Adipocyte (in vitro differentiated cells): Measurements from ENCODE around the gene ILDR2.

ENCODE experiments used
- DNase-seq: peaks from one replicate; pipeline ENCODE4 v3.0.0-alpha.2; 2015; ENCODE audit warnings: low read depth
- H3K27me3 ChIP-seq: replicated peaks from 2 replicates; pipeline ENCODE4 v1.7.0; 2013; ENCODE audit warnings: mild to moderate bottlenecking, low read length, moderate library complexity; ENCODE audit not compliant: control insufficient read depth, insufficient read depth
- H3K36me3 ChIP-seq: 2 replicates; pipeline ENCODE4 v1.7.0; 2013; ENCODE audit warnings: low read length, mild to moderate bottlenecking, moderate library complexity; ENCODE audit not compliant: control insufficient read depth, insufficient read depth, severe bottlenecking
- H3K4me1 ChIP-seq: 2 replicates; pipeline ENCODE4 v1.7.0; 2013; ENCODE audit warnings: mild to moderate bottlenecking, low read length, moderate library complexity; ENCODE audit not compliant: control insufficient read depth, insufficient read depth
- H3K4me3 ChIP-seq: 2 replicates; pipeline ENCODE4 v1.7.0; 2013; ENCODE audit warnings: mild to moderate bottlenecking, low read length, moderate library complexity
- H3K9ac ChIP-seq: 2 replicates; pipeline ENCODE4 v1.7.0; 2013; ENCODE audit warnings: mild to moderate bottlenecking, low read length, moderate library complexity
- H3K9me3 ChIP-seq: 2 replicates; pipeline ENCODE4 v1.7.0; 2013; ENCODE audit warnings: mild to moderate bottlenecking, low read length, moderate library complexity; ENCODE audit not compliant: control insufficient read depth

ILDR2 gene

GRCh38 chr1:166969074-166969677, 6.2 kb downstream of the ILDR2 start:
- Histone ChIP-seq H3K36me3 (no peaks in the 10 kb centered on the region), H3K27me3 (peaks cover 64% of the 10 kb centered on the region)
- DNase-seq = no peak

GRCh38 chr1:166960858-166961474, 14.4 kb downstream of the ILDR2 start:
- Histone ChIP-seq H3K36me3 (no peaks in the 10 kb centered on the region), H3K9me3 (no peaks in the 10 kb centered on the region), H3K9ac (no peak overlapping the region), H3K4me1 (no peaks in the 10 kb centered on the region), H3K4me3 (no peak overlapping the region), H3K27me3 (peaks cover 30% of the 10 kb centered on the region)
- no peak for DNase-seq

More at GRCh38 chr1:166969074-166969677, 6.2 kb downstream of the ILDR2 start:
- H3K4me1 ChIP-seq = no peaks in the 10 kb centered on the region
- no peak overlapping the region for H3K9ac ChIP-seq
- no peaks in the 10 kb centered on the region for H3K9me3 ChIP-seq
- H3K4me3 ChIP-seq = no peak overlapping the region

GRCh38 chr1:166956872-166957271, 18.5 kb downstream of the ILDR2 start:
- no peaks in the 10 kb centered on the region for H3K9me3 ChIP-seq
- no peak overlapping the region for H3K4me3 ChIP-seq
- no peak for DNase-seq
- no peak overlapping the region for H3K9ac ChIP-seq
- no peaks in the 10 kb centered on the region for H3K36me3 ChIP-seq
- no peaks in the 10 kb centered on the region for H3K4me1 ChIP-seq
- H3K27me3 ChIP-seq = peaks cover 22% of the 10 kb centered on the region

GRCh38 chr1:166956057-166956850, 19.1 kb downstream of the ILDR2 start:
- DNase-seq = no peak

GRCh38 chr1:166953491-166953890, 21.8 kb downstream of the ILDR2 start:
- peaks cover 40% of the 10 kb centered on the region for H3K27me3 ChIP-seq
- no peaks in the 10 kb centered on the region for H3K9me3 ChIP-seq
- no peaks in the 10 kb centered on the region for H3K36me3 ChIP-seq
- H3K4me1 ChIP-seq = no peaks in the 10 kb centered on the region
- H3K4me3 ChIP-seq = no peak overlapping the region
- no peak overlapping the region for H3K9ac ChIP-seq
- DNase-seq = no peak

More at GRCh38 chr1:166956057-166956850, 19.1 kb downstream of the ILDR2 start:
- Histone ChIP-seq H3K4me3 (no peak overlapping the region), H3K9ac (no peak overlapping the region), H3K9me3 (no peaks in the 10 kb centered on the region), H3K36me3 (no peaks in the 10 kb centered on the region), H3K4me1 (no peaks in the 10 kb centered on the region), H3K27me3 (peaks cover 27% of the 10 kb centered on the region)

GRCh38 chr1:166952002-166952746, 23.2 kb downstream of the ILDR2 start:
- Histone ChIP-seq H3K4me3 (no peak overlapping the region), H3K4me1 (no peaks in the 10 kb centered on the region), H3K9me3 (no peaks in the 10 kb centered on the region), H3K27me3 (peaks cover 42% of the 10 kb centered on the region), H3K36me3 (no peaks in the 10 kb centered on the region), H3K9ac (no peak overlapping the region)
- peak; percentile 14 for DNase-seq

- no peak for DNase-seq
- no peaks in the 10 kb centered on the region for H3K9me3 ChIP-seq
- no peak overlapping the region for H3K9ac ChIP-seq
- no peaks in the 10 kb centered on the region for H3K4me1 ChIP-seq
- H3K4me3 ChIP-seq = no peak overlapping the region
- no peaks in the 10 kb centered on the region for H3K36me3 ChIP-seq
- H3K27me3 ChIP-seq = peaks cover 47% of the 10 kb centered on the region
These were observed 24.3 kb downstream of the ILDR2 start for GRCh38 chr1:166951050-166951449.

GRCh38 chr1:166950156-166950555, 25.2 kb downstream of the ILDR2 start:
- Histone ChIP-seq H3K9me3 (no peaks in the 10 kb centered on the region), H3K4me1 (no peaks in the 10 kb centered on the region), H3K9ac (no peak overlapping the region), H3K4me3 (no peak overlapping the region), H3K36me3 (no peaks in the 10 kb centered on the region), H3K27me3 (peaks cover 52% of the 10 kb centered on the region)
- no peak for DNase-seq

- Histone ChIP-seq H3K36me3 (no peaks in the 10 kb centered on the region), H3K9me3 (no peaks in the 10 kb centered on the region), H3K4me3 (no peak overlapping the region), H3K4me1 (no peaks in the 10 kb centered on the region), H3K9ac (no peak overlapping the region), H3K27me3 (peaks cover 53% of the 10 kb centered on the region)
- no peak for DNase-seq
These were observed 26.4 kb downstream of the ILDR2 start for GRCh38 chr1:166948856-166949350.

GRCh38 chr1:166947398-166948043, 27.8 kb downstream of the ILDR2 start:
- Histone ChIP-seq H3K9me3 (no peaks in the 10 kb centered on the region), H3K27me3 (peaks cover 53% of the 10 kb centered on the region), H3K9ac (no peak overlapping the region), H3K4me1 (no peaks in the 10 kb centered on the region), H3K4me3 (peak overlapping the region; percentile 27), H3K36me3 (no peaks in the 10 kb centered on the region)
- peak; percentile 65 for DNase-seq
